IMR-90 (cell line): ENCODE results near the gene KCNMB2. TPM values are rescaled to one million over a fixed set of nuclear protein-coding genes. Genes with fewer than 3 reads are reported as not detected.

ENCODE experiments used
- ATAC-seq: fragments of 200-7000 bp; cut with Tn5 transposase; 2 replicates; pipeline ENCODE4 v1.9.1; 2020; ENCODE audit warnings: low read depth, mild to moderate bottlenecking, moderate library complexity
- BruUV-seq: library from RNA; stranded (reverse); fragments of 400-500 nt; replicated peaks from 2 replicates; lab custom pipeline; 2021; lab: Mats Ljungman, UMichigan
- CTCF ChIA-PET: fragments of 300-600 bp; formaldehyde crosslinking; extraction: SDS; loops from one replicate; lab custom pipeline; 2021; ENCODE audit warnings: antibody characterized with exemption; lab: Yijun Ruan, JAX
- POLR2A ChIA-PET: fragments of 300-600 bp; sonication (Branson Sonifier 250); formaldehyde crosslinking; loops from one replicate; lab custom pipeline; 2022; ENCODE audit warnings: antibody characterized with exemption; ENCODE audit not compliant: unreplicated experiment; lab: Charles Lee
- DNase-seq: peaks from one replicate; pipeline ENCODE4 v3.0.0; 2013
- H2AFZ ChIP-seq: replicated peaks from 2 replicates; pipeline ENCODE3; 2013; ENCODE audit warnings: low read length, mild to moderate bottlenecking; ENCODE audit not compliant: poor library complexity
- H2AK5ac ChIP-seq: 2 replicates; pipeline ENCODE4 v1.6.1; 2013; ENCODE audit warnings: low read depth, low read length, inconsistent platforms
- H2AK9ac ChIP-seq: replicated peaks from 2 replicates; pipeline ENCODE3; 2013; ENCODE audit warnings: mild to moderate bottlenecking, low read depth, low read length, moderate library complexity; ENCODE audit not compliant: poor library complexity
- H2BK120ac ChIP-seq: 2 replicates; pipeline ENCODE4 v1.6.1; 2013; ENCODE audit warnings: low read depth, low read length, inconsistent platforms
- H2BK15ac ChIP-seq: 3 replicates; pipeline ENCODE4 v1.6.1; 2013; ENCODE audit warnings: low read depth, low read length, inconsistent platforms
- H2BK20ac ChIP-seq: 2 replicates; pipeline ENCODE4 v1.6.1; 2013; ENCODE audit warnings: low read depth, mild to moderate bottlenecking, inconsistent platforms, low read length, moderate library complexity
- H2BK5ac ChIP-seq: 2 replicates; pipeline ENCODE4 v1.6.1; 2013; ENCODE audit warnings: mild to moderate bottlenecking, low read depth, low read length, inconsistent platforms; ENCODE audit not compliant: poor library complexity, severe bottlenecking
- H3K14ac ChIP-seq: replicated peaks from 2 replicates; pipeline ENCODE4 v1.6.1; 2013; ENCODE audit warnings: low read depth, low read length, inconsistent platforms
- H3K18ac ChIP-seq: 2 replicates; pipeline ENCODE4 v1.6.1; 2013; ENCODE audit warnings: low read depth, low read length, control low read depth
- H3K23ac ChIP-seq: 2 replicates; pipeline ENCODE4 v1.6.1; 2013; ENCODE audit warnings: low read depth, low read length, inconsistent platforms
- H3K27ac ChIP-seq: 2 replicates; pipeline ENCODE4 v1.5.1; 2013; ENCODE audit warnings: mild to moderate bottlenecking, control low read depth, low read length; ENCODE audit not compliant: insufficient read depth
- H3K27me3 ChIP-seq: 2 replicates; pipeline ENCODE4 v1.6.1; 2013; ENCODE audit warnings: low read length; ENCODE audit not compliant: control insufficient read depth, insufficient read depth
- H3K36me3 ChIP-seq: 2 replicates; pipeline ENCODE4 v1.6.1; 2013; ENCODE audit warnings: low read length, mixed read lengths; ENCODE audit not compliant: control insufficient read depth, insufficient read depth
- H3K4ac ChIP-seq: 2 replicates; pipeline ENCODE4 v1.6.1; 2013; ENCODE audit warnings: low read depth, low read length, inconsistent platforms
- H3K4me1 ChIP-seq: 2 replicates; pipeline ENCODE4 v1.6.1; 2013; ENCODE audit warnings: low read length, mixed read lengths; ENCODE audit not compliant: control insufficient read depth, insufficient read depth
- H3K4me2 ChIP-seq: 2 replicates; pipeline ENCODE4 v1.6.1; 2013; ENCODE audit warnings: low read depth, mild to moderate bottlenecking, control low read depth, low read length, moderate library complexity
- H3K4me3 ChIP-seq: 2 replicates; pipeline ENCODE4 v1.5.1; 2013; ENCODE audit warnings: low read depth, mild to moderate bottlenecking, control low read depth, low read length, moderate library complexity; ENCODE audit not compliant: insufficient read depth
- H3K56ac ChIP-seq: 2 replicates; pipeline ENCODE4 v1.6.1; 2013; ENCODE audit warnings: low read length, inconsistent platforms; ENCODE audit not compliant: insufficient read depth; ENCODE audit errors: extremely low read depth
- H3K79me1 ChIP-seq, 2 experiments: 2 replicates each; pipeline ENCODE4 v1.6.1; 2013; ENCODE audit warnings: low read length in 2 of 2, inconsistent platforms in 1 of 2, low read depth in 1 of 2
- H3K9ac ChIP-seq: 2 replicates; pipeline ENCODE4 v1.6.1; 2013; ENCODE audit warnings: low read depth, low read length, control low read depth
- H3K9me1 ChIP-seq: 2 replicates; pipeline ENCODE4 v1.6.1; 2013; ENCODE audit warnings: low read length, inconsistent platforms; ENCODE audit not compliant: insufficient read depth
- H3K9me3 ChIP-seq: 2 replicates; pipeline ENCODE4 v1.6.1; 2013; ENCODE audit warnings: low read length; ENCODE audit not compliant: control insufficient read depth, insufficient read depth
- H4K20me1 ChIP-seq: 2 replicates; pipeline ENCODE4 v1.6.1; 2013; ENCODE audit warnings: low read length, inconsistent platforms; ENCODE audit not compliant: insufficient read depth
- H4K5ac ChIP-seq: 2 replicates; pipeline ENCODE4 v1.6.1; 2013; ENCODE audit warnings: mild to moderate bottlenecking, low read depth, low read length, control low read depth
- H4K8ac ChIP-seq, 2 experiments: 2 replicates each; pipeline ENCODE4 v1.6.1; 2013; ENCODE audit warnings: low read depth in 2 of 2, low read length in 2 of 2, control low read depth in 1 of 2, inconsistent platforms in 1 of 2
- H4K91ac ChIP-seq: 2 replicates; pipeline ENCODE4 v1.6.1; 2013; ENCODE audit warnings: low read depth, low read length, inconsistent platforms; ENCODE audit not compliant: insufficient read depth
- BHLHE40 ChIP-seq: fragments of 150-350 bp; IDR thresholded peaks from 2 replicates; pipeline ENCODE4 v1.6.1; 2016; ENCODE audit warnings: mild to moderate bottlenecking, low read depth, low read length
- CEBPB ChIP-seq: IDR thresholded peaks from 2 replicates; pipeline ENCODE4 v1.6.1; 2012; ENCODE audit warnings: low read depth, low read length, improper control_type of control experiment
- MAZ ChIP-seq: IDR thresholded peaks from 2 replicates; pipeline ENCODE4 v1.6.1; 2012; ENCODE audit warnings: low read depth, mild to moderate bottlenecking, low read length, improper control_type of control experiment, moderate library complexity, borderline replicate concordance
- MXI1 ChIP-seq: IDR thresholded peaks from 2 replicates; pipeline ENCODE4 v1.6.1; 2012; ENCODE audit warnings: low read depth, mild to moderate bottlenecking, low read length, moderate library complexity, borderline replicate concordance
- NFE2L2 ChIP-seq: fragments of 150-350 bp; IDR thresholded peaks from 2 replicates; pipeline ENCODE4 v1.6.1; 2016; ENCODE audit warnings: low read depth, mild to moderate bottlenecking, low read length
- RAD21 ChIP-seq: IDR thresholded peaks from 2 replicates; pipeline ENCODE4 v1.6.1; 2012; ENCODE audit warnings: low read length, improper control_type of control experiment
- SMC3 ChIP-seq: fragments of 150-350 bp; IDR thresholded peaks from 2 replicates; pipeline ENCODE4 v1.6.1; 2016; ENCODE audit warnings: low read depth, mild to moderate bottlenecking, antibody characterized with exemption, low read length, moderate library complexity
- USF2 ChIP-seq: fragments of 150-350 bp; IDR thresholded peaks from 2 replicates; pipeline ENCODE4 v1.6.1; 2017; ENCODE audit warnings: mild to moderate bottlenecking, antibody characterized with exemption, low read length, low read depth
- WGBS, 2 experiments: methylation state at CpG; one replicate each; pipeline versions ENCODE4 v1.1.5 to v1.1.7; 2013; ENCODE audit warnings: missing lambda C conversion rate in 2 of 2; ENCODE audit not compliant: insufficient read length in 1 of 2; ENCODE audit errors: extremely low coverage in 2 of 2; 5-methylcytosine and 5-hydroxymethylcytosine counted together
- dilution Hi-C: fragments of 300-500 bp; cut with HindIII; formaldehyde crosslinking; loops from one replicate; pipeline ENCODE4 v1.14.3; 2018; ENCODE audit warnings: low sequenced_read_pairs; ENCODE audit not compliant: unreplicated experiment
- in situ Hi-C: fragments of 300-500 bp; cut with MboI; formaldehyde crosslinking; loops from 3 replicates; pipeline ENCODE4 v1.14.3; 2019; ENCODE audit warnings: low sequenced_read_pairs, inconsistent platforms, mixed read lengths
- intact Hi-C: fragments of 100-400 bp; cut with micrococcal nuclease; formaldehyde crosslinking; loops from 2 replicates; pipeline ENCODE4 v1.10.0; 2022
- polyA plus RNA-seq, 3 experiments: library from polyadenylated mRNA; depleted of rRNA; stranded (reverse); fragments of >200 nt; gene quantifications; 2 replicates each; pipeline ENCODE4 v1.2.3, GENCODE V29; 2012; ENCODE audit warnings: low replicate concordance in 1 of 3
- total RNA-seq: library from RNA; depleted of rRNA; stranded (reverse); fragments of >200 nt; gene quantifications from 2 replicates; pipeline ENCODE4 v1.2.3, GENCODE V29; 2012

Gene KCNMB2
- total and polyA plus RNA-seq, 2 of the 4 experiments (the other 2 are of a cell fraction), result not detected

- no peaks in the 10 kb centered on the region for H3K27me3 ChIP-seq
- intact Hi-C loops (no loop called here), dilution Hi-C loops (no loop called here), in situ Hi-C loops (no loop called here)
- no peaks in the 10 kb centered on the region for H3K36me3 ChIP-seq
- no peak overlapping the region for H3K23ac ChIP-seq
- no peak overlapping the region for H2BK15ac ChIP-seq
- no peak overlapping the region for H2AK5ac ChIP-seq
- peak; percentile 49 for ATAC-seq
- no peaks in the 10 kb centered on the region for H3K9me3 ChIP-seq
- H2AK9ac ChIP-seq, result no peak overlapping the region
- no peak overlapping the region for H3K9ac ChIP-seq
- no peak overlapping the region for H2BK120ac ChIP-seq
- H3K4ac ChIP-seq, result no peak overlapping the region
- ChIA-PET CTCF (no interaction called here), POLR2A (no interaction called here)
- no peak for TF ChIP-seq CEBPB
- TF ChIP-seq BHLHE40, result no peak
- no peak for TF ChIP-seq MXI1
- TF ChIP-seq NFE2L2, result no peak
- no peak for TF ChIP-seq USF2
- TF ChIP-seq MAZ, result no peak
- no peak for TF ChIP-seq RAD21
- TF ChIP-seq SMC3, result no peak
- no peak overlapping the region for H4K91ac ChIP-seq
- no peak overlapping the region for H2BK5ac ChIP-seq
- no peaks in the 10 kb centered on the region for H3K4me1 ChIP-seq
- H4K20me1 ChIP-seq, result no peaks in the 10 kb centered on the region
- no peak overlapping the region; a peak in 1 of 4 replicates for H4K8ac ChIP-seq
- H3K14ac ChIP-seq, result no peak overlapping the region
- H2AFZ ChIP-seq, result no peak overlapping the region
- H3K79me1 ChIP-seq, result no peaks in the 10 kb centered on the region
- H4K5ac ChIP-seq, result no peak overlapping the region
- H3K4me2 ChIP-seq, result peak overlapping the region; percentile 50
- no TSS peak for BruUV-seq
- no peak overlapping the region for H3K18ac ChIP-seq
- no peak overlapping the region for H3K56ac ChIP-seq
- H3K27ac ChIP-seq, result no peak overlapping the region
- no peaks in the 10 kb centered on the region for H3K9me1 ChIP-seq
- no peak overlapping the region for H2BK20ac ChIP-seq
- WGBS, 2 experiments, result no CpG with 5 or more reads among the region's 3 CpGs
- peak overlapping the region; percentile 21; the same call in 1 of the 2 replicates for H3K4me3 ChIP-seq
- DNase-seq, result peak; percentile 1
Measured at GRCh38 chr3:178618197-178618596, 82.0 kb downstream of the KCNMB2 start.
